ENCODE data around the gene NOTCH4.

NOTCH4 gene

GRCh38 chr6:32191696-32192607 lies 31.9 kb downstream of the NOTCH4 start:
- Histone ChIP-seq H4K91ac (ENCODE audit: low read length) (peak overlapping the region; percentile 97), H2AFZ (ENCODE audit: low read depth, low read length) (peak overlapping the region; percentile 36), H2BK12ac (ENCODE audit: low read length in 2 of 2) (peak overlapping the region; percentile 97 to 98), H3K4ac (ENCODE audit: low read depth in 1 of 2, low read length in 2 of 2) (peak overlapping the region; percentile 90 to 98), H3K27ac (ENCODE audit: low read length, poor library complexity, severe bottlenecking) (no peak overlapping the region), H3K18ac (ENCODE audit: low read depth in 1 of 2, low read length in 2 of 2) (peak overlapping the region; percentile 85 to 96), H3K4me2 (ENCODE audit: low read length, poor library complexity, severe bottlenecking) (no peak overlapping the region), H3K27me3 (ENCODE audit: control insufficient read depth in 1 of 2, insufficient read depth in 1 of 2, low read length in 2 of 2) (no peaks in the 10 kb centered on the region), H3K36me3 (ENCODE audit: control insufficient read depth in 1 of 2, insufficient read depth in 2 of 2, low read depth in 1 of 2, low read length in 2 of 2) (peaks cover 12 to 18% of the 10 kb centered on the region in 2 experiments), H4K8ac (ENCODE audit: low read length) (peak overlapping the region; percentile 100), H3K79me1 (replicated peaks; ENCODE audit: low read length, poor library complexity, severe bottlenecking) (peaks cover 14% of the 10 kb centered on the region), H3K4me1 (ENCODE audit: control insufficient read depth, insufficient read depth, low read depth, low read length) (peaks cover 43% of the 10 kb centered on the region), H2AK5ac (ENCODE audit: low read length, severe bottlenecking) (peak overlapping the region; percentile 92), H3K4me3 (ENCODE audit: insufficient read depth in 1 of 2, low read depth in 1 of 2, low read length in 2 of 2) (no peak overlapping the region), H2BK5ac (ENCODE audit: low read depth, low read length, poor library complexity, severe bottlenecking) (no peak overlapping the region), H3K14ac (ENCODE audit: low read length in 2 of 2) (peak overlapping the region in 1 of 2 experiments; percentile 86), H3K23ac (ENCODE audit: low read length in 2 of 2) (peak overlapping the region in 1 of 2 experiments; percentile 9), H3K9ac (ENCODE audit: low read length) (no peak overlapping the region), H2BK120ac (ENCODE audit: low read depth, low read length) (peak overlapping the region; percentile 99), H2BK15ac (ENCODE audit: low read depth, poor library complexity, severe bottlenecking) (peak overlapping the region; percentile 88), H3K9me3 (ENCODE audit: control insufficient read depth, low read length) (no peaks in the 10 kb centered on the region)
- no peak for DNase-seq
- 93% methylated on average over 12 of the region's 15 CpGs for WGBS

- peak overlapping the region in 1 of 2 experiments; percentile 3 for H3K23ac ChIP-seq (ENCODE audit: low read length in 2 of 2)
- peaks cover 14% of the 10 kb centered on the region for H3K79me1 ChIP-seq (replicated peaks; ENCODE audit: low read length, poor library complexity, severe bottlenecking)
- peak overlapping the region; percentile 79 for H3K27ac ChIP-seq (ENCODE audit: low read length, poor library complexity, severe bottlenecking)
- peak overlapping the region; percentile 88 for H2BK15ac ChIP-seq (ENCODE audit: low read depth, poor library complexity, severe bottlenecking)
- H3K9me3 ChIP-seq (ENCODE audit: control insufficient read depth, low read length): no peaks in the 10 kb centered on the region
- H2BK12ac ChIP-seq (ENCODE audit: low read length in 2 of 2): peak overlapping the region; percentile 97 to 98
- H3K4me1 ChIP-seq (ENCODE audit: control insufficient read depth, insufficient read depth, low read depth, low read length): peaks cover 36% of the 10 kb centered on the region
- peak overlapping the region; percentile 100 for H4K8ac ChIP-seq (ENCODE audit: low read length)
- H3K18ac ChIP-seq (ENCODE audit: low read depth in 1 of 2, low read length in 2 of 2): peak overlapping the region; percentile 13 to 14
- peak overlapping the region; percentile 99 for H2BK120ac ChIP-seq (ENCODE audit: low read depth, low read length)
- H2AFZ ChIP-seq (ENCODE audit: low read depth, low read length): no peak overlapping the region
- H2BK5ac ChIP-seq (ENCODE audit: low read depth, low read length, poor library complexity, severe bottlenecking): no peak overlapping the region
- WGBS: 91% methylated on average over 6 of the region's 8 CpGs
- no peak overlapping the region for H3K14ac ChIP-seq (ENCODE audit: low read length in 2 of 2)
- H3K9ac ChIP-seq (ENCODE audit: low read length): peak overlapping the region; percentile 95
- peak overlapping the region; percentile 83 for H3K4me2 ChIP-seq (ENCODE audit: low read length, poor library complexity, severe bottlenecking)
- peak overlapping the region; percentile 97 for H4K91ac ChIP-seq (ENCODE audit: low read length)
- peaks cover 20 to 26% of the 10 kb centered on the region in 2 experiments for H3K36me3 ChIP-seq (ENCODE audit: control insufficient read depth in 1 of 2, insufficient read depth in 2 of 2, low read depth in 1 of 2, low read length in 2 of 2)
- DNase-seq: peak; percentile 11
- H3K4me3 ChIP-seq (ENCODE audit: insufficient read depth in 1 of 2, low read depth in 1 of 2, low read length in 2 of 2): peak overlapping the region in 1 of 2 experiments; percentile 85
- no peaks in the 10 kb centered on the region for H3K27me3 ChIP-seq (ENCODE audit: control insufficient read depth in 1 of 2, insufficient read depth in 1 of 2, low read length in 2 of 2)
- peak overlapping the region; percentile 81 to 93 for H3K4ac ChIP-seq (ENCODE audit: low read depth in 1 of 2, low read length in 2 of 2)
- peak overlapping the region; percentile 1 for H2AK5ac ChIP-seq (ENCODE audit: low read length, severe bottlenecking)
These were observed 32.8 kb downstream of the NOTCH4 start for GRCh38 chr6:32190911-32191677.

- Histone ChIP-seq H3K4me1 (ENCODE audit: control insufficient read depth, insufficient read depth, low read depth, low read length) (peaks cover 37% of the 10 kb centered on the region), H2BK15ac (ENCODE audit: low read depth, poor library complexity, severe bottlenecking) (peak within 1 kb of the TSS; percentile 96)
These were observed 33.6 kb downstream of the NOTCH4 start, which contains the start of gene PBX2 for GRCh38 chr6:32190054-32190851. Gene PBX2, minus strand, starts transcription at chr6:32190202. Its CDS starts 287 bp downstream, at chr6:32189915.

More at GRCh38 chr6:32190054-32190851, 33.6 kb downstream of the NOTCH4 start, which contains the start of gene PBX2:
- H3K27ac ChIP-seq (ENCODE audit: low read length, poor library complexity, severe bottlenecking): peak within 1 kb of the TSS; percentile 79
- H3K9me3 ChIP-seq (ENCODE audit: control insufficient read depth, low read length): no peaks in the 10 kb centered on the region
- H3K79me1 ChIP-seq (replicated peaks; ENCODE audit: low read length, poor library complexity, severe bottlenecking): peaks cover 14% of the 10 kb centered on the region
- peak within 1 kb of the TSS; percentile 66 to 94 for H3K4me3 ChIP-seq (ENCODE audit: insufficient read depth in 1 of 2, low read depth in 1 of 2, low read length in 2 of 2)
- peak within 1 kb of the TSS; percentile 93 for H4K8ac ChIP-seq (ENCODE audit: low read length)
- H4K91ac ChIP-seq (ENCODE audit: low read length): peak within 1 kb of the TSS; percentile 97
- H3K14ac ChIP-seq (ENCODE audit: low read length in 2 of 2): peak within 1 kb of the TSS; percentile 87 to 92
- H3K18ac ChIP-seq (ENCODE audit: low read depth in 1 of 2, low read length in 2 of 2): peak within 1 kb of the TSS; percentile 96 to 97
- peak within 1 kb of the TSS; percentile 84 for H2AK5ac ChIP-seq (ENCODE audit: low read length, severe bottlenecking)
- 0% methylated on average over 16 of the region's 23 CpGs for WGBS
- H3K4me2 ChIP-seq (ENCODE audit: low read length, poor library complexity, severe bottlenecking): peak within 1 kb of the TSS; percentile 83
- peak within 1 kb of the TSS; percentile 99 for H2BK120ac ChIP-seq (ENCODE audit: low read depth, low read length)
- H2BK5ac ChIP-seq (ENCODE audit: low read depth, low read length, poor library complexity, severe bottlenecking): peak within 1 kb of the TSS; percentile 81
- peak within 1 kb of the TSS in 1 of 2 experiments; percentile 57 for H3K23ac ChIP-seq (ENCODE audit: low read length in 2 of 2)
- DNase-seq: peak; percentile 94
- H3K9ac ChIP-seq (ENCODE audit: low read length): peak within 1 kb of the TSS; percentile 95
- H3K4ac ChIP-seq (ENCODE audit: low read depth in 1 of 2, low read length in 2 of 2): peak within 1 kb of the TSS; percentile 87 to 93
- H3K36me3 ChIP-seq (ENCODE audit: control insufficient read depth in 1 of 2, insufficient read depth in 2 of 2, low read depth in 1 of 2, low read length in 2 of 2): peaks cover 24 to 27% of the 10 kb centered on the region in 2 experiments
- no peak within 1 kb of the TSS for H2AFZ ChIP-seq (ENCODE audit: low read depth, low read length)
- peak within 1 kb of the TSS; percentile 84 to 98 for H2BK12ac ChIP-seq (ENCODE audit: low read length in 2 of 2)
- no peaks in the 10 kb centered on the region for H3K27me3 ChIP-seq (ENCODE audit: control insufficient read depth in 1 of 2, insufficient read depth in 1 of 2, low read length in 2 of 2)

Measured in mesenchymal stem cell (in vitro differentiated cells and primary cell).